Left lung (tissue), 10 donors: ENCODE data around the gene ARL5C. TPM values are rescaled to one million over a fixed set of nuclear protein-coding genes. Genes with fewer than 3 reads are reported as not detected.

Source experiments
- ATAC-seq: fragments of 200-7000 bp; cut with Tn5 transposase; one replicate; pipeline ENCODE4 v1.9.1; 2020; ENCODE audit warnings: moderate library complexity
- DNase-seq, 4 donors: peaks; one replicate each; pipeline ENCODE4 v3.0.0-alpha.2; 2013 to 2020
- H3K27ac ChIP-seq, 2 donors: fragments of 200-600 bp; sonication (generic) in 1 of 2; one replicate each; pipeline versions ENCODE4 v1.5.0 to v1.8.0; 2020 to 2021
- H3K27me3 ChIP-seq, 2 donors: fragments of 200-600 bp; sonication (generic) in 1 of 2; one replicate each; pipeline versions ENCODE4 v1.5.0 to v1.8.0; 2020 to 2021
- H3K36me3 ChIP-seq, 2 donors: fragments of 200-600 bp; sonication (generic) in 1 of 2; one replicate each; pipeline versions ENCODE4 v1.5.0 to v1.8.0; 2020 to 2021
- H3K4me1 ChIP-seq, 2 donors: fragments of 200-600 bp; one replicate each; pipeline ENCODE4 v1.8.0; 2021
- H3K4me3 ChIP-seq, 2 donors: fragments of 200-600 bp; sonication (generic) in 1 of 2; one replicate each; pipeline versions ENCODE4 v1.5.0 to v1.8.0; 2020 to 2021; ENCODE audit warnings: mild to moderate bottlenecking in 1 of 2
- H3K9me3 ChIP-seq, 2 donors: fragments of 200-600 bp; sonication (generic) in 1 of 2; one replicate each; pipeline versions ENCODE4 v1.5.0 to v1.8.0; 2020 to 2021
- CTCF ChIP-seq, 2 donors: fragments of 200-600 bp; sonication (generic) in 1 of 2; IDR thresholded peaks; one replicate each; pipeline versions ENCODE4 v1.5.0 to v1.8.0; 2021; ENCODE audit warnings: antibody characterized with exemption in 2 of 2
- intact Hi-C, 2 donors: fragments of 100-400 bp; cut with DNase I; formaldehyde crosslinking; loops; one replicate each; pipeline versions ENCODE4 v1.11.2 to v1.14.2; 2022
- polyA plus RNA-seq, 6 donors: library from polyadenylated mRNA; unstranded; fragments of 120-200 nt; gene quantifications; one replicate each; pipeline ENCODE4 v1.2.1, GENCODE V29; 2013; ENCODE audit not compliant: insufficient read length in 6 of 6
- total RNA-seq, 2 donors: library from RNA; stranded (reverse); fragmentation: NEBNext Ultra II Directional; extraction: Animal tissue kit (Norgen Biotek cat#: 25700); gene quantifications; one replicate each; pipeline ENCODE4 v1.2.1, GENCODE V29; 2021
- donor health status: DM: no; HTN: yes; CAD: no.
- donor health status: DM: no; HTN: no; CAD: no.

ARL5C gene
- total and polyA plus RNA-seq, 8 donors = 0.34 to 0.69 (median 0.46) TPM; not detected in 4

- Histone ChIP-seq H3K4me1 (peaks cover 0 to 2% of the 10 kb centered on the region in 2 donors), H3K4me3 (no peak overlapping the region), H3K27me3 (peaks cover 0 to 20% of the 10 kb centered on the region in 2 donors), H3K27ac (no peak overlapping the region), H3K36me3 (no peaks in the 10 kb centered on the region), H3K9me3 (no peaks in the 10 kb centered on the region)
- ATAC-seq = no peak
- TF ChIP-seq CTCF (IDR thresholded peaks at IDR 0.05) = no peak
- DNase-seq = no peak
- intact Hi-C loops = no loop called here
These were observed 52.1 kb downstream of the ARL5C start for GRCh38 chr17:39113871-39114270.

GRCh38 chr17:39110435-39111136 lies 55.4 kb downstream of the ARL5C start:
- TF ChIP-seq CTCF (IDR thresholded peaks at IDR 0.05) = no peak
- no peaks in the 10 kb centered on the region for H3K36me3 ChIP-seq
- ATAC-seq (peak; percentile 69), DNase-seq (no peak)
- H3K9me3 ChIP-seq = no peaks in the 10 kb centered on the region
- H3K27ac ChIP-seq = no peak overlapping the region
- H3K27me3 ChIP-seq = peaks cover 0 to 23% of the 10 kb centered on the region in 2 donors
- H3K4me1 ChIP-seq = no peaks in the 10 kb centered on the region
- H3K4me3 ChIP-seq = no peak overlapping the region
- intact Hi-C loops = no loop called here

GRCh38 chr17:39108461-39109375 lies 57.2 kb downstream of the ARL5C start:
- Histone ChIP-seq H3K4me3 (no peak overlapping the region), H3K4me1 (no peaks in the 10 kb centered on the region), H3K9me3 (no peaks in the 10 kb centered on the region), H3K27me3 (peaks cover 0 to 23% of the 10 kb centered on the region in 2 donors), H3K36me3 (no peaks in the 10 kb centered on the region), H3K27ac (no peak overlapping the region)
- ATAC-seq (no peak), DNase-seq (no peak)
- no peak for TF ChIP-seq CTCF (IDR thresholded peaks at IDR 0.05)
- intact Hi-C loops = no loop called here

GRCh38 chr17:39107973-39108372 lies 58.0 kb downstream of the ARL5C start:
- intact Hi-C loops = no loop called here
- no peak for TF ChIP-seq CTCF (IDR thresholded peaks at IDR 0.05)
- DNase-seq (no peak), ATAC-seq (no peak)
- H3K27ac ChIP-seq = no peak overlapping the region
- no peaks in the 10 kb centered on the region for H3K4me1 ChIP-seq
- no peaks in the 10 kb centered on the region for H3K9me3 ChIP-seq
- H3K36me3 ChIP-seq = no peaks in the 10 kb centered on the region
- H3K27me3 ChIP-seq = peaks cover 0 to 23% of the 10 kb centered on the region in 2 donors
- no peak overlapping the region for H3K4me3 ChIP-seq

GRCh38 chr17:39107155-39107554 lies 58.8 kb downstream of the ARL5C start:
- no peak for ATAC-seq
- H3K36me3 ChIP-seq = no peaks in the 10 kb centered on the region
- H3K27ac ChIP-seq = no peak overlapping the region
- H3K27me3 ChIP-seq = peaks cover 0 to 23% of the 10 kb centered on the region in 2 donors
- H3K4me3 ChIP-seq = no peak overlapping the region
- intact Hi-C loops = no loop called here
- no peaks in the 10 kb centered on the region for H3K9me3 ChIP-seq
- H3K4me1 ChIP-seq = no peaks in the 10 kb centered on the region
- no peak for TF ChIP-seq CTCF (IDR thresholded peaks at IDR 0.05)
- DNase-seq = no peak
